DOHH2 (cell line): ENCODE results near the gene LDLRAD4.

Experiments used
- H3F3A ChIP-seq: fragments of 200-600 bp; sonication (generic), shearing (Covaris generic); 2 replicates; pipeline ENCODE4 v1.6.0; 2016; ENCODE audit warnings: antibody characterized with exemption, mild to moderate bottlenecking; ENCODE audit not compliant: control insufficient read depth, insufficient read depth
- H3K27ac ChIP-seq: fragments of 200-600 bp; sonication (generic); 2 replicates; pipeline ENCODE4 v1.5.1; 2014; ENCODE audit warnings: low read depth, mild to moderate bottlenecking, low read length, moderate library complexity
- H3K27me3 ChIP-seq: fragments of 200-600 bp; sonication (generic); 2 replicates; pipeline ENCODE4 v1.6.1; 2014; ENCODE audit warnings: mild to moderate bottlenecking, low read length, mixed read lengths; ENCODE audit not compliant: control insufficient read depth
- H3K36me3 ChIP-seq: fragments of 200-600 bp; sonication (generic); 2 replicates; pipeline ENCODE4 v1.6.1; 2014; ENCODE audit warnings: mild to moderate bottlenecking, low read length, moderate library complexity, mixed read lengths; ENCODE audit not compliant: control insufficient read depth
- H3K4me1 ChIP-seq: fragments of 200-600 bp; sonication (generic); 2 replicates; pipeline ENCODE4 v1.6.1; 2014; ENCODE audit warnings: mild to moderate bottlenecking, low read length, mixed read lengths; ENCODE audit not compliant: control insufficient read depth
- H3K4me2 ChIP-seq: fragments of 200-600 bp; sonication (generic); 2 replicates; pipeline ENCODE4 v1.6.0; 2014; ENCODE audit warnings: mild to moderate bottlenecking, low read length, moderate library complexity
- H3K4me3 ChIP-seq: fragments of 200-600 bp; sonication (generic); 2 replicates; pipeline ENCODE4 v1.5.1; 2014; ENCODE audit warnings: mild to moderate bottlenecking, low read length, mixed read lengths
- H3K79me2 ChIP-seq: fragments of 200-600 bp; sonication (generic); 2 replicates; pipeline ENCODE4 v1.6.1; 2014; ENCODE audit warnings: mild to moderate bottlenecking, low read length, mixed read lengths; ENCODE audit not compliant: control insufficient read depth
- H3K9me2 ChIP-seq: fragments of 200-600 bp; sonication (generic); replicated peaks from 2 replicates; pipeline ENCODE4 v1.6.1; 2014; ENCODE audit warnings: mild to moderate bottlenecking, low read length, mixed read lengths; ENCODE audit not compliant: control insufficient read depth
- H3K9me3 ChIP-seq: fragments of 200-600 bp; sonication (generic); 2 replicates; pipeline ENCODE4 v1.6.1; 2014; ENCODE audit warnings: antibody characterized with exemption, low read length, mixed read lengths; ENCODE audit not compliant: control insufficient read depth, insufficient read depth
- H4K20me1 ChIP-seq: fragments of 200-600 bp; sonication (generic); 2 replicates; pipeline ENCODE4 v1.6.0; 2014; ENCODE audit warnings: low read depth, mild to moderate bottlenecking, antibody characterized with exemption, low read length, moderate library complexity; ENCODE audit not compliant: control insufficient read depth, insufficient read depth
- CTCF ChIP-seq: fragments of 200-600 bp; sonication (generic); IDR thresholded peaks from one replicate; pipeline ENCODE4 v1.5.1; 2014; ENCODE audit warnings: antibody characterized with exemption, mild to moderate bottlenecking, low read depth, low read length; ENCODE audit not compliant: poor library complexity, severe bottlenecking
- EZH2phosphoT487 ChIP-seq: fragments of 200-600 bp; sonication (generic); IDR thresholded peaks from 2 replicates; pipeline ENCODE4 v1.6.1; 2017; ENCODE audit warnings: borderline replicate concordance, mild to moderate bottlenecking, antibody characterized with exemption, low read length, moderate library complexity, mixed read lengths

The LDLRAD4 gene

GRCh38 chr18:13433125-13433524 is 214.6 kb downstream of the LDLRAD4 start:
- H3K27me3 ChIP-seq: peaks cover 25% of the 10 kb centered on the region
- H3K36me3 ChIP-seq: no peaks in the 10 kb centered on the region
- H3K79me2 ChIP-seq: no peaks in the 10 kb centered on the region
- H4K20me1 ChIP-seq: no peaks in the 10 kb centered on the region
- H3K4me3 ChIP-seq: no peak overlapping the region
- no peaks in the 10 kb centered on the region for H3K9me2 ChIP-seq
- no peaks in the 10 kb centered on the region for H3F3A ChIP-seq
- H3K4me2 ChIP-seq: no peak overlapping the region
- H3K27ac ChIP-seq: no peak overlapping the region
- no peaks in the 10 kb centered on the region for H3K4me1 ChIP-seq
- TF ChIP-seq EZH2phosphoT487 (no peak), CTCF (no peak)
- no peaks in the 10 kb centered on the region for H3K9me3 ChIP-seq

GRCh38 chr18:13433685-13434084 is 215.1 kb downstream of the LDLRAD4 start:
- Histone ChIP-seq H3K4me2 (no peak overlapping the region), H3K27me3 (peaks cover 22% of the 10 kb centered on the region), H4K20me1 (no peaks in the 10 kb centered on the region), H3K79me2 (no peaks in the 10 kb centered on the region), H3F3A (no peaks in the 10 kb centered on the region), H3K4me1 (peaks cover 4% of the 10 kb centered on the region; the same call in 1 of the 2 replicates), H3K9me3 (no peaks in the 10 kb centered on the region), H3K4me3 (no peak overlapping the region), H3K27ac (no peak overlapping the region), H3K9me2 (no peaks in the 10 kb centered on the region), H3K36me3 (no peaks in the 10 kb centered on the region)
- TF ChIP-seq CTCF: no peak
- TF ChIP-seq EZH2phosphoT487: no peak

GRCh38 chr18:13434854-13435253 is 216.3 kb downstream of the LDLRAD4 start:
- H3K9me2 ChIP-seq: no peaks in the 10 kb centered on the region
- H3K4me3 ChIP-seq: no peak overlapping the region
- H3K9me3 ChIP-seq: no peaks in the 10 kb centered on the region
- H3K27ac ChIP-seq: no peak overlapping the region
- TF ChIP-seq EZH2phosphoT487: no peak
- no peak for TF ChIP-seq CTCF
- H3K4me2 ChIP-seq: no peak overlapping the region
- H3K27me3 ChIP-seq: peaks cover 22% of the 10 kb centered on the region
- no peaks in the 10 kb centered on the region for H3K36me3 ChIP-seq
- no peaks in the 10 kb centered on the region for H4K20me1 ChIP-seq
- peaks cover 4% of the 10 kb centered on the region; the same call in 1 of the 2 replicates for H3K4me1 ChIP-seq
- H3F3A ChIP-seq: no peaks in the 10 kb centered on the region
- H3K79me2 ChIP-seq: no peaks in the 10 kb centered on the region
